GM10266 (cell line): ENCODE results near the gene AIRE.
"Not testable (repeated sequence)": the region's sequence is repeated elsewhere in the genome, so short reads cannot be mapped to it uniquely, and the experiment has no call there.

Source experiments
- DNase-seq: peaks from one replicate; pipeline ENCODE4 v3.0.0; 2012; ENCODE audit errors: extremely low spot score
- TF ChIP-seq, protein P1 (sequence below): IDR thresholded peaks from 2 replicates; pipeline ENCODE4 v1.5.1; 2012; ENCODE audit warnings: mild to moderate bottlenecking, low read depth; ENCODE audit not compliant: control insufficient read depth, insufficient read depth; ENCODE audit errors: missing control alignments

AIRE gene

DNA sequence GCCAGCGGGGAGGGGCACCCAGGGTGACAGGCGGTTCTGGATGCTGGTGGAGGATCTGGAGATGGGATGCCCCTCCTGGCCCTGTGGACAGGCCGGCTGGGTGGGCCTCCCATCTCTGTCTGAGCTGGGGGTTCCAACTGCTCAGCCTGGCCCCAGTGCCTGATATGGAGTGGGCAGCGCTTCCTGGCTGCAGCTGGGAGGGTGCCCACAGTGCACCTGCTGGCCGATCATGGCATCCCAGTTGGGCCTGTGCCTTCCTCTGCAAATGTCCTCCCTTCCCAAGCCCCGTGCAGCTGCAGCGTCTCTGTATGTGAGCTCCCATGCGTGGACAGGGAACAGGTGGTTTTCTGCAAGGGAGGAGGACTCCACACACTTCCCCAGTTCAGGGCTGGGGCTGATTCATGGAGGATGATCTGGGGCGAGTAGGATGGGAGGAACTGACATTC, 16.3 kb downstream of the AIRE start:
- TF ChIP-seq, protein P1, sequence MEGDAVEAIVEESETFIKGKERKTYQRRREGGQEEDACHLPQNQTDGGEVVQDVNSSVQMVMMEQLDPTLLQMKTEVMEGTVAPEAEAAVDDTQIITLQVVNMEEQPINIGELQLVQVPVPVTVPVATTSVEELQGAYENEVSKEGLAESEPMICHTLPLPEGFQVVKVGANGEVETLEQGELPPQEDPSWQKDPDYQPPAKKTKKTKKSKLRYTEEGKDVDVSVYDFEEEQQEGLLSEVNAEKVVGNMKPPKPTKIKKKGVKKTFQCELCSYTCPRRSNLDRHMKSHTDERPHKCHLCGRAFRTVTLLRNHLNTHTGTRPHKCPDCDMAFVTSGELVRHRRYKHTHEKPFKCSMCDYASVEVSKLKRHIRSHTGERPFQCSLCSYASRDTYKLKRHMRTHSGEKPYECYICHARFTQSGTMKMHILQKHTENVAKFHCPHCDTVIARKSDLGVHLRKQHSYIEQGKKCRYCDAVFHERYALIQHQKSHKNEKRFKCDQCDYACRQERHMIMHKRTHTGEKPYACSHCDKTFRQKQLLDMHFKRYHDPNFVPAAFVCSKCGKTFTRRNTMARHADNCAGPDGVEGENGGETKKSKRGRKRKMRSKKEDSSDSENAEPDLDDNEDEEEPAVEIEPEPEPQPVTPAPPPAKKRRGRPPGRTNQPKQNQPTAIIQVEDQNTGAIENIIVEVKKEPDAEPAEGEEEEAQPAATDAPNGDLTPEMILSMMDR: no peak
- DNase-seq: no peak

DNA sequence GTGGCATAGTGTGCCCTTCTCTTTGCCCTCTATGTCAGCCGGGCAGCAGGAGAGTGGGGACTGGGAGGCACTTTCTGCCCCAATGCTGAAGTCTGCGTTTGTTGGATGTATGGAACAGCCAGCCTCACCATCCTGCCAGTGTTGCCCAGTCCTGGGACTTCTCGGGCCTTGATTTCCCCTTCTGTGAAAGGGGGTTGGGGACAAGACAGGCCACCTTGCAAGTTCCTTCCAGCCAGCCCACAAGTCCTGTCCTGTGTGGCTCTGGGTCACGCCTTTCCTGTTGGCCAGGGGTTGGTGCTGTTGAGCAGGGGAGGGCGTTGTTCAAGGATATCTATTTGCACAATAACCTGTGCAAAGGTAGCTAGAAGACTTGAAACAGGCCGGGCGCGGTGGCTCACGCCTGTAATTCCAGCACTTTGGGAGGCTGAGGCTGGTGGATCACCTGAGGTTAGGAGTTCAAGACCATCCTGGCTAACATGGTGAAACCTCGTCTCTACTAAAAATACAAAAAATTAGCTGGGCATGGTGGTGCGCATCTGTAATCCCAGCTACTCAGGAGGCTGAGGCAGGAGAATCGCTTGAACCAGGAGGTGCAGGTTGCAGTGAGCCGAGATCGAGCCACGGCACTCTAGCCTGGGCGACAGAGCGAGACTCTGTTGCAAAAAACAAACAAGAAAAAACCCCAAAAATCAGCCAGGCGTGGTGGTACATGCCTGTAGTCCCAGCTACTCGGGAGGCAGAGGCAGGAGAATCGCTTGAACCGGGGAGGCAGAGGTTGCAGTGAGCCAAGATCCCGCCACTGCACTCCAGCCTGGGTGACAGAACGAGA, 17.1 kb downstream of the AIRE start:
- TF ChIP-seq, protein P1: peak; percentile 53
- DNase-seq: not testable (repeated sequence)

DNA sequence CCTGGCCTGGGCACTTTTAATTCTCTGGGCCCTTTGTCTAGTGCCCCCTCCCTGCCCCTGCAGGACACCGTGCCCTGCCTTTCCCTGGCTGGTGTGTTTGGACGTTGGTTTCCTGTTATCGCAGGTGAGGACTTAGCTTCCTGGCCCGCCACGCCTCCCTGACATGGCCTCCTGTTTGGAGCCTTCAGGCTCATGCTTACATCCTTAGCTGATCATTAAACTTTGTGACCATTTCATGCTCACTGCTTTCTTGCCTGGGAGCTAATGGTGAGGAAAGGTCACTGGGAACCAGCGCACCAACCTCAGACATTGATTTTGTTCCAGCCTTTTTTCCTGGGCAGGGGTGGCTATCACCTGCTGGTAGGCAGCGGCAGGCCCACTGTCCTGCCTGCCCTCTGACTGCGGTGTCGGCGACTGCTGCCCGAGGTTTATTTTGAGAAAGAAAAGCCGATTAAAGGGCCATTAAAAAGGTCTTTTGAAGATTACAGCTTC, 17.9 kb downstream of the AIRE start:
- TF ChIP-seq, protein P1: no peak
- no peak for DNase-seq

DNA sequence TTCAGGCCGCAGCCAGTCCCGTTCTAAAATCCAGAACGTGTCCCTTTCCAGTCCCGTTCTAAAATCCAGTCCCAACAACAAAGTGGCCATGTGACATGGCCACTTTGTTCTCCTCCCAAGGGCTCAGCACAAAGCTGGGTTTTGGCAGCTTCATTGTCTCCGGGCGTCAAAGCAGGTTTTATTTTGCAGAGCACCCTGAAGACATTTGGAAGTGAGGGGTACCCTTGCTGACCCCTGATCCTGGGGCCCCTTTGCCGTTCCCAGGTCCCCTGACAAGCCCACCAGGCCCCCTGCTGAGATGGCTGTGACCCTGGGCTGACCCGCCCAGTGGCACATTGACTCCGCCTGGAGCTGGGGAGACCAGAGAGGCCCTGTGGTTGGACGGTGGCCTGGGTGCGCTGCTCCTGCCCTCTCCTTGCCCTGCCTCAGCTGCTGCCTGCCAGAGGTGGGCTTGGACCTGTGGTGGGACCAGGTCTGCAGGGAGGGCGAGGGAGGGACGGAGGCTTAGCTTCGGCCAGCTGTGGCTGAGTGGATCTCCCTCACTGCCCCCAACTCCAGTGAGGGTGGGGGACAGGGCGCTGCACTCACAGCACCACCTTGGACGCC, 18.4 kb downstream of the AIRE start:
- TF ChIP-seq, protein P1: no peak
- DNase-seq: no peak

DNA sequence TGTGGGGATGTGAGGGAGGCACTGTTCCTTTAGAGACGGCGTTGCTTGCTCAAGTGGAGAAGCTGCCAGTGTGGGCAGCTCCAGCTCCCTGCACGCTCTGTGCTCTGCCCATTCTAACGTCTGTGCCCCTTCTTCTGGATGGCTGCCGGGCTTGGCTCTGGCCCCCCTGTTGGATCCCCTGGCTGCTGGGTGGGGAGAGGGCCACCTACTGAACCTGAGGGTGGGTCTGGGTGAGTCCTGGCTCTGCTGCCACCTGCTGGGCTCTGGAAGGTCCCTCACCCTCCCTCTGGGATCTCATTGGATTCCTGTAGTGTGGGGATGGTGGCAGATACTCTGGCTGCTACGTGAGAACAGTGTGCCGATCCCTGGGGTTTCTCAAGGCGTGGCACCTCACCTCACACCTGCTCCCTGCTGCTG, 19.2 kb downstream of the AIRE start:
- TF ChIP-seq, protein P1: peak; percentile 60

DNA sequence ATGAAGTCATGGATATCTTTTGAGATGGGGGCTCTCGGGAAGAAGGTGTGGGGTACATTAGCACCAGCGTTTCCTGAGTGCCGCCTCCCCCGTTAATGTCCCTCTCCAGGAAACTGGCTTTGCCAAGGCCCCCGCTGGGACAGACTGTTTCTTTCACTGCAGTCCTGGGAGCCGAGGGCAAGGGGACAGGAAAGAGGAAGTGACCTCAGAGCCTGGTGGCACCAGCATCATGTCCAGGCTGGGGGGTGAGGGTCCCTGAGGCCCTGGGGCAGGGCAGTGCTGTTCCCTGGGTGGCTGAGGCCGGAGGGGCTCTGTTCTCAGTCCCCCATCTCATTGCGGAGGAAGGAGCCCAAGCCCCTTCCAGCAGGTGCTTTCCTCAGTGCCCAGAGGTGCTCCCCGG, 20.0 kb downstream of the AIRE start:
- DNase-seq: no peak
- TF ChIP-seq, protein P1: no peak

More for the DNA sequence above, 19.2 kb downstream of the AIRE start:
- peak; percentile 74 for DNase-seq

DNA sequence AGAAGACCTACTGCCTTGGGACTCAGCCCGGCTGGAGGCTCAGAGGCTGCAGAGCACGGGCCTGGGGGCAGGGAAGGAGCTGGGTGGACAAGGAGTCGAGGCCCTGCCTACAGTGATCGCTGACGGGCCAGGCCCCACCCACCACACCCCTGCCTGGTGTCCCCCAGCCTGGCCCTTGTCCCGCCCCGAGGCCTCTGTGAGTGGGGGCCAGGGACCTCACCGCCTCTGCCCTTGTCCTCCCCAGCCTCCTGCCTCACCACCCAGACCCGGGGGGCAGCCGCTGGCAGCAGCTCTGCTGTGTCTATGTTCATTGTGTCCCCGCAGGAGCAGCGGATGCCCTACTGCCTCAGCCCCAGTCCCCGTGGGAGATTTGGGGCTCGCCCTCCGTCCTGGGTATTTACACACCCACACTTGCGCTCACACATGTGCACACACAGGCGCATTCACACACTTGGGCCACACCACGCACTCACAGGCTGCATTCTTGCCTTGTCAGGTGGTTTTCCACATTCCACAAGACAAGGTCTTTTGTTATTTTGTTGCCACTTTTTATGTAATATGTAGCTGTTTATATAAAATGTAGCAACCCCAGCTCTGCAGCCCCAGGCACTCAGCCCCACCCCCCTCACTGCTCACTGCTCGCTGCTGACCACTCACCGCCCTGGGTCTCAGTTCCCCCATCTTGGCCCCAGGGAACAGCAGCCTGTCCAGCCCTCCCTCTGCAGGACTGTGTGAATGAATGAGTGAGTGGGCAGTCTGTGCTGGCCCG, 21.4 kb downstream of the AIRE start:
- TF ChIP-seq, protein P1: no peak
- no peak for DNase-seq
